KMS-11 (cell line): ENCODE measurements around the gene PANX1.

ENCODE experiments used
- H2AFZ ChIP-seq: fragments of 200-600 bp; sonication (generic); 2 replicates; pipeline ENCODE4 v1.6.1; 2016; ENCODE audit warnings: antibody characterized with exemption, mixed run types, low read depth
- H3K27ac ChIP-seq: fragments of 200-600 bp; sonication (generic); 2 replicates; pipeline ENCODE4 v1.6.1; 2016; ENCODE audit warnings: mild to moderate bottlenecking, mixed run types
- H3K27me3 ChIP-seq: fragments of 200-600 bp; sonication (generic); 2 replicates; pipeline ENCODE4 v1.6.1; 2017; ENCODE audit warnings: mild to moderate bottlenecking, low read depth, mixed run types, moderate library complexity; ENCODE audit not compliant: insufficient read depth
- H3K36me3 ChIP-seq: fragments of 200-600 bp; sonication (generic); 2 replicates; pipeline ENCODE4 v1.6.1; 2017; ENCODE audit warnings: mild to moderate bottlenecking, mixed run types; ENCODE audit not compliant: insufficient read depth
- H3K4me1 ChIP-seq: fragments of 200-600 bp; sonication (generic); 2 replicates; pipeline ENCODE4 v1.6.1; 2016; ENCODE audit warnings: mild to moderate bottlenecking, low read depth, mixed run types; ENCODE audit not compliant: poor library complexity, severe bottlenecking
- H3K4me2 ChIP-seq: fragments of 200-600 bp; sonication (generic); 2 replicates; pipeline ENCODE4 v1.7.0; 2016; ENCODE audit warnings: mild to moderate bottlenecking, mixed run types
- H3K4me3 ChIP-seq: fragments of 200-600 bp; sonication (generic); IDR thresholded peaks from 2 replicates; pipeline ENCODE4 v1.6.1; 2017; ENCODE audit warnings: low read depth, low read length, mixed read lengths; ENCODE audit not compliant: insufficient read depth
- H3K79me2 ChIP-seq: fragments of 200-600 bp; sonication (generic); 2 replicates; pipeline ENCODE4 v1.6.1; 2016; ENCODE audit warnings: low read depth, mixed run types; ENCODE audit not compliant: insufficient read depth
- H3K9ac ChIP-seq: fragments of 200-600 bp; sonication (generic); 2 replicates; pipeline ENCODE4 v1.6.1; 2016; ENCODE audit warnings: mild to moderate bottlenecking, mixed run types
- H4K20me1 ChIP-seq: fragments of 200-600 bp; sonication (generic); 2 replicates; pipeline ENCODE4 v1.6.1; 2016; ENCODE audit warnings: mild to moderate bottlenecking, mixed run types; ENCODE audit not compliant: insufficient read depth
- TF ChIP-seq, protein P1 (sequence below): fragments of 200-600 bp; sonication (generic); conservative IDR thresholded peaks from 2 replicates; pipeline ENCODE4 v1.6.1; 2017; ENCODE audit warnings: low read depth, mild to moderate bottlenecking, antibody characterized with exemption, low read length, moderate library complexity, mixed read lengths

PANX1 gene

DNA sequence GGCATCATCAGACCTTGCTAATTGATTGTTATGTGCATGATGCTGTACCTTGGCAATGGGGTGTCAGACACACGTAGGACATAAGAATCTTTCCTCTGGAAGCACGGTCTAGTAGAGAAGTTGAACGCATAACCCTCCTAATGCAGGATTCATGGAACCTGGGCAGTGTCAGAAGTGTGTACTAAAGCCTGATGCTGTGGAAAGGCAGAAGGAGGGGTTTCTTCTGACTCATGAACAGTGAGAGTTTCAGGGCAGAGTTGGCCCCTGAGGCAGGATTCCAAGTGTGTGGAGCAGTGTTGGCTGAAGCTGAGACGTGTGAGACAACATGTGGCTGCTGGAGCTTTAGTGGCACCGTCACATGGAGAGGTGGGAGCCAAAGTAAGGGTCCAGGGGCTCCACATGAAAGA, 3.5 kb downstream of the PANX1 start:
- TF ChIP-seq, protein P1, sequence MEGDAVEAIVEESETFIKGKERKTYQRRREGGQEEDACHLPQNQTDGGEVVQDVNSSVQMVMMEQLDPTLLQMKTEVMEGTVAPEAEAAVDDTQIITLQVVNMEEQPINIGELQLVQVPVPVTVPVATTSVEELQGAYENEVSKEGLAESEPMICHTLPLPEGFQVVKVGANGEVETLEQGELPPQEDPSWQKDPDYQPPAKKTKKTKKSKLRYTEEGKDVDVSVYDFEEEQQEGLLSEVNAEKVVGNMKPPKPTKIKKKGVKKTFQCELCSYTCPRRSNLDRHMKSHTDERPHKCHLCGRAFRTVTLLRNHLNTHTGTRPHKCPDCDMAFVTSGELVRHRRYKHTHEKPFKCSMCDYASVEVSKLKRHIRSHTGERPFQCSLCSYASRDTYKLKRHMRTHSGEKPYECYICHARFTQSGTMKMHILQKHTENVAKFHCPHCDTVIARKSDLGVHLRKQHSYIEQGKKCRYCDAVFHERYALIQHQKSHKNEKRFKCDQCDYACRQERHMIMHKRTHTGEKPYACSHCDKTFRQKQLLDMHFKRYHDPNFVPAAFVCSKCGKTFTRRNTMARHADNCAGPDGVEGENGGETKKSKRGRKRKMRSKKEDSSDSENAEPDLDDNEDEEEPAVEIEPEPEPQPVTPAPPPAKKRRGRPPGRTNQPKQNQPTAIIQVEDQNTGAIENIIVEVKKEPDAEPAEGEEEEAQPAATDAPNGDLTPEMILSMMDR, result no peak
- Histone ChIP-seq H3K27ac (no peak overlapping the region), H3K9ac (no peak overlapping the region), H2AFZ (no peak overlapping the region), H3K27me3 (no peaks in the 10 kb centered on the region), H3K4me2 (no peak overlapping the region), H3K4me1 (peaks cover 17% of the 10 kb centered on the region), H3K4me3 (no peak overlapping the region), H4K20me1 (no peaks in the 10 kb centered on the region), H3K36me3 (no peaks in the 10 kb centered on the region), H3K79me2 (peaks cover 17% of the 10 kb centered on the region; the same call in 1 of the 2 replicates)

DNA sequence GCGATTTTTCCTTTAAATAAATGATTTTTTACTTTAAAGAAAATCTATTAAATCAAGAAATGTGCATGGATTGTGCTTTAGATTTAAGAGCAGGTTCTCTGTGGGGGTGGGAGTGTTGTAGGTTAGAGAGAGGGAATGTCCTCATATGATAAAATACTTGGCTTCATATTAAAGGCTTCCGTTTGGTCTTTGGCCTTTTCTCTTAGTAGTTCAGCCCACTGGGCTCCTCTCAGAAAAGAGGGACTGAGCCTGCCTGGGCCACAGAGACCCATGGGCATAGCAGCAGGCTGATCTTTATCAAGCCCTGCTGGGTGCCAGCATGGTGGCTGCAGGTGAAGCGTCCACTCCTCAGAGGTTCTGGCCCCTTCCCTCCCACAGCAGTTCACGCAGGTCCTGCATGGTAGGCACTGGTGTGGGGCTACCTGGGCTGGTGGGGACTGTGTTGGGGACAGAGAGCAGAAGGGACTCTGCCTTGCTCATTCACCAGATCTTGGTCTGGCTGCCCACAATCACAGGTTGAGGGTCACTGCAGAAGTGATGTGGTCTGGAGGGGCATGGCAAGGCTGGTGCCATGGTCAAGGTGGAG, 4.3 kb downstream of the PANX1 start:
- TF ChIP-seq, protein P1, result no peak
- no peak overlapping the region for H2AFZ ChIP-seq
- peaks cover 9% of the 10 kb centered on the region for H3K4me1 ChIP-seq
- H3K27me3 ChIP-seq, result no peaks in the 10 kb centered on the region
- no peak overlapping the region for H3K9ac ChIP-seq
- no peaks in the 10 kb centered on the region for H4K20me1 ChIP-seq
- H3K79me2 ChIP-seq, result peaks cover 17% of the 10 kb centered on the region; the same call in 1 of the 2 replicates
- no peaks in the 10 kb centered on the region for H3K36me3 ChIP-seq
- no peak overlapping the region for H3K4me3 ChIP-seq
- H3K27ac ChIP-seq, result no peak overlapping the region
- no peak overlapping the region for H3K4me2 ChIP-seq

DNA sequence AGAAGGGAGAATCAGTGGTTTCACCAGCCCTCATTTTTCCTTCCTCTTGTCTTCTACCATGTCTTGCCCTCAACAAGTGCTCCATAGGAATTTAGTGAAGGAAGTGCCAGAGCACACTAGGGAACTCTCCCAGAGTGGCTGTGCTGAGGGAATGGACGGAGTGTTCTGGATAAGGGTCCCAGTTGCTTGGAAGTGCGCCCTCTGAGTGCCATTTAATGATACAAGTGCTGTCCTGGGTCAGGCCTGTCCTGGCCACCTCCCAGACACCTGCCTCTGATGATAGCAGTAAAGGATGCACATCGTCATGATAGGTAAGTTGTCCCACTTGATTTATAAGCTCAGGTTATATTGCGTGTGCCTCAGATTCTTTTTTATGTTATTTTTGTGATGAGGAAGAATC, 5.1 kb downstream of the PANX1 start:
- H3K4me3 ChIP-seq, result no peak overlapping the region
- H3K4me1 ChIP-seq, result peaks cover 9% of the 10 kb centered on the region
- H3K4me2 ChIP-seq, result no peak overlapping the region
- no peak overlapping the region for H3K27ac ChIP-seq
- H2AFZ ChIP-seq, result no peak overlapping the region
- H3K27me3 ChIP-seq, result no peaks in the 10 kb centered on the region
- H3K36me3 ChIP-seq, result no peaks in the 10 kb centered on the region
- H4K20me1 ChIP-seq, result no peaks in the 10 kb centered on the region
- peaks cover 17% of the 10 kb centered on the region; the same call in 1 of the 2 replicates for H3K79me2 ChIP-seq
- TF ChIP-seq, protein P1, result no peak
- H3K9ac ChIP-seq, result no peak overlapping the region

DNA sequence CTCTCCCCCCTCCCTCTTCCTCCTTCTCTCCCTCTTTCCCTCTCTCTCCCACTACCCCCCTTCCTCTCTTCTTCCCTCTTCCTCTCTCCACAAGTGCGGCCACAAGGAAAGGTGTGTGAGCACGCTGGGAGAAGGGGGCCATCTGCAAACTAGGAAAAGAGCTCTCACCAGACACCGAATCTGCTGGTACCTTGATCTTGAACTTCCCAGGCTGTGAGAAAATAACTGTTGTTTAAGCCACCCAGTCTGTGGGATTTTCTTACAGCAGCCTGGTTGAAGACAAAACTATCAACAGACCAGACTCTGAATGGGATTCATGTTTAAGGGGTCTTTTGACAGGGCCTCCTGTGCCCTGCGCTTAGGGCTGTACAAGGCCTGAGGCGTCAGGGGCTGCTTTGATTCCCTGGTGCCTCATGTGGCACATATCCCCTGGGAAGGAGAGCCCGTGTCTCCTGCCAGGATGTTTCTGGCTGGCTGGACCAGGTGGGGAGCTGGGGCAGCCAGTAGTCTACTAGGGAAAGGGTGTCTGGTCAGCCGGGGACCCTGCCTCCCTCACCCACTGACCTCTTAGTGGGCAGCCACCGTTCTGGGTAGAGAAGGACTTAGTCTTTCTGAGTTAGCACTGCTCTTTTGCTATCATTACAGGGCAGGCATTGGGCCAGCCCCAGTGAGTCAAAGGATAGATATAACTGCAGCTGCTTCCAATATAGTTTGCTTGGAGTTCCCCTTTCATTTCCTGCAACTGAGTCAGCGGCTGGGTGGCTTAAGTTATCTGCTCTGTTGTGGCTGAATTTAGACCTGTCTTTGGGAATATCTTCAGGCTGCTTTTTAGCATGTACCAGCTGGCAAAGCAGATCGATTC, 6.2 kb downstream of the PANX1 start:
- Histone ChIP-seq H3K4me3 (no peak overlapping the region), H4K20me1 (no peaks in the 10 kb centered on the region), H3K9ac (no peak overlapping the region), H3K27ac (no peak overlapping the region), H3K36me3 (no peaks in the 10 kb centered on the region), H3K4me2 (no peak overlapping the region), H3K4me1 (peaks cover 7% of the 10 kb centered on the region), H2AFZ (no peak overlapping the region), H3K79me2 (peaks cover 17% of the 10 kb centered on the region; the same call in 1 of the 2 replicates), H3K27me3 (no peaks in the 10 kb centered on the region)
- TF ChIP-seq, protein P1, result no peak
